K562 treated with DMSO at 1 percent for 24 hours (cell line): Measurements from ENCODE around the gene ZBTB8B. TPM values are rescaled to one million over a fixed set of nuclear protein-coding genes. Genes with fewer than 3 reads are reported as not detected.

Experiments
- total RNA-seq: library from RNA; unstranded; fragments of 300-600 nt; gene quantifications from 2 replicates; pipeline ENCODE4 v1.2.3, GENCODE V29; 2022; ENCODE audit warnings: low read depth; ENCODE audit not compliant: insufficient read depth

Gene ZBTB8B
- not detected in 2 replicates for total RNA-seq

DNA sequence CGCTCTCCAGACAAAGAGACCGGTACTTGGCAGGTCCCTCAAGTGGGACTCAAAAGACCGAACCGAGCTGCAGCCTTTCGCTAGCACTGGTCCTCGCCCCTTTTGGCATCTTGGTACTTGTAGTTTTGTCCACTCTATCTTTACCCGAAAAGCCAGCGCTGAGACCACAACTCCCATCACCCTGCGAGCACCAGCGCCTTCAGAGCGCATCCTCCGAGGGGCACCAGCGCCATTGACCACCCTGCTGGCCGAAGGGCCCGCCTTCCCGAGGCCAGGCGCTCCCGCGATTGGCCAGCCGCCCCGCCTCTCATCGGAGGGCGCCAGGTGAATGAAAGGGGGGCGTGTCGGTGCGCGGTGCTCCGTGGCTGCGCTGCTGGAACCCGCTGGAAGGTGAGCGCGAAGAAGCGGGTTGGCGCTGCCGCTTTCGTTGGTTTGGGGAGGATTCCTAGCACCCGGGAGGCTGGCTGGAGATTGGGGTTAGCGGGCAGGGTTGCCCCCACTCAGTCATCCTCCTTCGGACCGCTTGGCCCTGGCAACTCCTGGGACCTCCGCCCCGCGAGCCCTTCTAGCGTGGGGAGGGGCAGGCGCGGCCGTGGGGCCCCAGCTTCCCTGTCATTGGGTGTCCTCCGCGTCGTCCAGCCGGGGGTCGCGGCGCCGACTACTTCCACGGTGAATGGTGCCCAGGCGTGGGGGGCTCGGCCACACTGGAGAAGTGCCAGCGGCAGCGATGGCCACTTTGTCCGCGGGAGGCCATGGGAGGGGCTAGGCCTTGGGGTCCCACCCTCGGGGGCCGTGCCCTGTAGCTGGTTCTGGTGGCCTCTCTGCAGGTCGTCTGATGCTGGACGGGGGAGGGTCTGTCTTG is at the start of gene ZBTB8B:
ZBTB8B (plus strand) TSS at position 357 of the 862 bp plus-strand sequence. CDS start 5,553 bp downstream, outside the sequence.

Other genes starting within 250 kb of the ZBTB8B start
- gene TMEM234, start 242.7 kb upstream of the ZBTB8B start, total RNA-seq: 11.8 and 14.2 TPM in 2 replicates
- gene EIF3I, start 242.7 kb upstream of the ZBTB8B start, total RNA-seq: 260 and 263 TPM in 2 replicates
- not detected in 2 replicates for gene FAM167B, start 217.8 kb upstream of the ZBTB8B start, total RNA-seq
- gene LCK, start 213.8 kb upstream of the ZBTB8B start, total RNA-seq: not detected in 2 replicates
- 201 and 222 TPM in 2 replicates for gene HDAC1, start 173.0 kb upstream of the ZBTB8B start, total RNA-seq
- gene MARCKSL1, start 128.8 kb upstream of the ZBTB8B start, total RNA-seq: 81.0 and 81.4 TPM in 2 replicates
- gene FAM229A, start 102.6 kb upstream of the ZBTB8B start, total RNA-seq: 13.8 and 16.1 TPM in 2 replicates
- 1.3 and 1.4 TPM in 2 replicates for gene TSSK3, start 102.5 kb upstream of the ZBTB8B start, total RNA-seq
- gene BSDC1, start 70.6 kb upstream of the ZBTB8B start, total RNA-seq: 59.5 and 67.9 TPM in 2 replicates
- 0.09 TPM in 1 of 2 replicates, not detected in the other for gene ZBTB8A, start 74.4 kb downstream of the ZBTB8B start, total RNA-seq
- gene ZBTB8OS, start 185.5 kb downstream of the ZBTB8B start, total RNA-seq: 42.8 and 47.1 TPM in 2 replicates
- 189 and 217 TPM in 2 replicates for gene RBBP4, start 186.1 kb downstream of the ZBTB8B start, total RNA-seq
- 0.45 and 1.2 TPM in 2 replicates for gene SYNC, start 237.7 kb downstream of the ZBTB8B start, total RNA-seq